Stimulated activated CD8-positive, alpha-beta memory T cell treated with anti-CD3 and anti-CD28 coated beads, Interleukin-2, amount 100 ng/mL, for 1 hour (primary cell): ENCODE results near the gene PTPRT.

Source experiments
- DNase-seq, 2 donors: peaks; one replicate each; pipeline ENCODE4 v3.0.0-alpha.2; 2020; ENCODE audit warnings: low read depth in 2 of 2

PTPRT gene

GRCh38 chr20:42721923-42722322 lies 467.8 kb downstream of the PTPRT start:
- no peak for DNase-seq

- no peak for DNase-seq
These were observed 475.2 kb downstream of the PTPRT start for GRCh38 chr20:42714298-42715141.

- no peak for DNase-seq
These were observed 481.4 kb downstream of the PTPRT start for GRCh38 chr20:42708266-42708665.

GRCh38 chr20:42706759-42707158 lies 482.9 kb downstream of the PTPRT start:
- no peak for DNase-seq

DNA sequence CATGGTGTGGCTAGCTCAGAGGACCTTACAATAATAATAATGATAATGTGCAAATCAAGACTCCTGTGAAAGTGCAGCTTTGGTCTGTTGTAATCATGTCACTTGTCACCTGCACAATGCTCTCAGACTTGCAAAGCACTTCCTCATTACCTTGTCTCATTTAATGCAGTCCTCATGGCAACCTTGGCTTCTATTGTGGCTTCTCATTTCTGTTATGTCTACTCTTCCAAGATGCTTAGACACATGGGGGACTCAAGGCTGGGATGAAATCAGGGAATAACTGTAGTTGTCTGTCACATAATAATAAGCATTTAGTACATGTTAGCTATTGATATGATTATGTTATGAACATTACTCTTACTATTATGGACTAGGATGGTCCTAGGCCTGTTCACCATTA lies 484.2 kb downstream of the PTPRT start:
- no peak for DNase-seq

DNA sequence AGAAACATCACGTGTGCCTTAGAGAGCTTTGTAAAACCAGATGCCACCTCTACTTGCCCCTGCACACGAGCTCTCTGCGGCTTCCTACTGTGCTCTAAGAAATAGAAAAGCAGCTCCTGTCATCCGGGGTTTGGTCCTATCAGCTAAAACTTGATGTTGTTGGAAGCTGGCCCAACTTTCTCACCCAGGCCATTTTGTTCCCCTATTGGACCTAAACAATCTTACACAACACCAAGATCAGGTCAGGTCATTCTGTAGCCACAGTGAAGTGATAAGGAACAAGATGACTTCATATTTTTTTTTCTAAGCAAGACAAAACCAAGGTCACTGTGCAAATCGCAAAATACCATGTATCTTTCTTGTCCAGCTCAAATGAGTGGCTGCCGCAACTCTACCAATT lies 486.0 kb downstream of the PTPRT start:
- no peak for DNase-seq

DNA sequence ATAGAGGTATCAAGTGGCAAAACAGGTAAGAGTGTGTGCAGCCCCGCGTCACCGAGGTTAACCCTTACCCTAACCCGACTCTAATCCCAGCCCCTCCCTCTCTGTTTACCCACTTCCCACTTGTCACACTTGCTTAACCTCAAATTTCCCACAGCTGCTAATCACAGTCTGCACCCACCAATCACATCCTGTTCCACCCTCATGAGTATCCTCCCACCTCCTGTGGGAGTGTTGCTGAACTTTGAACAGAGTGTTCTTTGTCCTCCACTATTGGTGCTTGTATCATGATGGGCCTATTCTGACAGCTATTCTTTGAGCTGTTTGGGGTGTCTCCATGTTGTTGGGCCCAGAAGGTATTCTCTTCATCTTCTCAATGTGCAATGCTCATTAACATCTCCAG lies 487.8 kb downstream of the PTPRT start:
- DNase-seq = no peak

- no peak for DNase-seq
These were observed 489.3 kb downstream of the PTPRT start for GRCh38 chr20:42700372-42700771.

GRCh38 chr20:42697962-42698361 lies 491.7 kb downstream of the PTPRT start:
- DNase-seq = no peak

GRCh38 chr20:42690842-42691437 lies 498.8 kb downstream of the PTPRT start:
- DNase-seq = no peak

DNA sequence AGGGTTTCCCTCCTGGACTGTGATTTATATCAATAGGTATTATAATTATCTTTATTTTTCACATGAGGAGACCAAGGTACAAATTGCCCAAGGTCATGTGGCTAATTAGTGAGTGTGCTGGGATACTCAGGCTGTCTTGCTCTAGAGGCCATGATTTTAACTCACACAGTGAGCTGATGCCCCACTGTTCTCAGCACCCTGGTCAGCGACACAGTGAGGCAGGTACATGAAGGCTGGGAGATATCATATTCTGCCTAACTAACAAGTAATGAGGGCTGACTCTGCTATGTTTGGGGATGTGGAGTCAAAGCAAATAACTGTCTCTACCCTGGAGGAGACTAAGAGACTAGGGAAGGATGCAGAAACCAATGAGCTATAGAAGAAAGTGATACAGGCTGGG lies 501.1 kb downstream of the PTPRT start:
- DNase-seq = no peak

DNA sequence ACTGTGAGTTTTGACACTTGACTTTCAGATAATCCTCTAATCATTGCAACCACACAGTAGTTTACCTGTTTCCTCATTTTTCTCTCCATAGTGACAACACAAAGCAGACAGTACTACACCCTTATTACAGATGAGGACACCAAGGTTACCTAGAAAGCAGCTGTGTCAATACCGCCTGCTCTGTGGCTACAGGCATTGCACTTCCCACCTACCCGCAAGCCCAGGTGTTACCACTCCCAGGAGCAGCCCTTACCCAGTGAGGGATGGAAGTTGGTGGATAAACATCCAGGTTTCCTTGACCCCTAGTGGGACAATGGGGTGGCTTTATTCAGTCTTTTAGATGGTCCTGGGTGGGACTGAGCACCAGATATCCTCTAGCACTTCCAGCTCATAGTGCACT lies 503.6 kb downstream of the PTPRT start:
- DNase-seq = no peak

DNA sequence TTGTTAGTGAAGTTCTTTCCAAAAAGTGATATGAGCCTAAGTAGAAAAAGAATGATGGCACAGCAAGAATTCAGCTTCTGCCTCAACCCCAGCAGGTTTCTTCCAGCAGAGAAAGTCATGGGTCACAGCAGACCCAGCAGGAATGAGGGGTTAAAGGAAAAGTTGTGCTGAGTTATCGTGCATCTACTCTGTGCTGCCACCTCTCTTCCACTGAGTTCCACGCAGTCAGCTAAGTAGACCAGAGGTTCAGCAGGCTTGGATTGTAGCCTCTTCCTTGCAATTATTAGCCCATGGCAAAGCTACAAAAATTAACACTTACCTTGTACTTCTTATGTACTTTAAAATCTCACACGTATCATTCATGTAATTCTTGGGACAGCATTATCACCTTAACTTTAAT lies 510.8 kb downstream of the PTPRT start:
- no peak for DNase-seq

DNA sequence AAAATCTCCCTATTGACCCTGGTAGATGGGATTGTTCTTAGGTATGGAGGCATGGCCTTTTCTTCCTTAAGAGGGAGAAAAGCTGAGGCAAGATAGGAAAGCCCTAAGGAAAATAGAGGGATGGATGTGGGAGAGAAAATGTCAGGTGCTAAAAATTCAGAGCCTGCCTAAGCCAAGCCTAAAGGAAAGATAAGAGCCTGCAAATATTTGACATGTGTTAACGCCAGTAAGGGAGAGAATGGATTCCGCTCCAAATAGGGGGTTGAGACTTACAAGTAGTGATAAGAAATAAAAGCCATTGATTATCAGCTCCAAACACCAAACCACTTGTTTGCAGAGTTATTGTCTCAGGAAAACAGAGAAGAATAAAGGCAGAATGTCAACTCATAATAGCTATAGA lies 533.6 kb downstream of the PTPRT start:
- no peak for DNase-seq

- DNase-seq = no peak
These were observed 537.4 kb downstream of the PTPRT start for GRCh38 chr20:42652266-42652665.

- DNase-seq = no peak
These were observed 539.4 kb downstream of the PTPRT start for GRCh38 chr20:42650191-42650746.

DNA sequence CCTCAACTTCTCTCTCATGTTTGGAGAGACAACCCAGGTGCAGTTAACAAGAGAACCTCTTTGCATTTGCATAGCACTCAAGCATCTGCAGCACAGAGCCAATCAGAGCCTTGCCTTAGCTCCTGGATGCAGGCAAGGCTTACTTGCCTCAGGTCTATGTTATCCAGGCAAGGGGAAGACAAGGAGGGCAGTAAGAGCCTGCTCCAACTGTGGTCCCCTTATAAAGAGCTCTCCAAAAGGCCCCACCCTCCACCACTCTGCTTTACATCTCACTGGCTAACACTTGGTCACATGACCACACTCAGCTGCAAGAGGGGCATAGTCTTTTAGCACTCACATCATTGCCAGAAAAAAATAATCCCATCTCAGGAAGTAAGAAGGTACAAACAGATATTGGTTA lies 540.0 kb downstream of the PTPRT start:
- no peak for DNase-seq

DNA sequence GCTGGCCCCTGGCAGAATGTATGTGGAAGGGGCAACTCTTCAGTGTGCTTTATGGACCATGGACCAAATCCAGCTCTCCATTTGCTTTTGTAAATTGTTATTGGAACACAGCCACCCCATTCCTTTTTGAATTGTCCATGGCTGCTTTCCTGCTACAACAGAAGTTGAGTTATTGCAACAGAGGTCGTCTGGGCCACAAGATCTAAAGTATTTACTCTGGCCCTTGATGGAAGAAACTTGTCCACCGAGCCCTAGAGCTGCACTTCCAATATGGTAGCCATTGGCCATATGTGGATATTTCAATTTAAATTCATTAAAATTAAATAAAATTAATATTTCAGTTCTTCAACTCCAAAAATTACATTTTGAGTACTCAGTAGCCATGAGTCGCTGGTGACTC lies 543.5 kb downstream of the PTPRT start:
- DNase-seq = no peak

DNA sequence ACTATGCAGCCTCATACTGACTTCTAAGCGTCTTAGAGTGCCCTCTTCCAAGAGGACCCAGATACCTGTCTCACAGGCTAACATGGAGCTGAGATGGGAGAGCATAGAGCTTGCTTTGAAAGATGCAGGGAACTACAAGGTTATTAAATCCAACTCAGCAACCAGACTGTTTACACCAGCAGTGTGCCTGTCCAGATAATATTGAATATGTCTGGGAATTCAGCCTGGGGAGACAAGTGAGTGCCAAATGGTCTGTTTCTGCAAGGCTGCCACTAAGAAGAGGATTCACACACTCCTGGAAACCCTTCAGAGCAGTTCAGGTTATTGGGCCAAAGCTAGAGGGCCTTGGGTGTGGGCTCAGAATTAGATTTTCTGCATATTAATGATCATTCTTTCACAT lies 547.8 kb downstream of the PTPRT start:
- no peak for DNase-seq

GRCh38 chr20:42639140-42639539 lies 550.6 kb downstream of the PTPRT start:
- no peak for DNase-seq

DNA sequence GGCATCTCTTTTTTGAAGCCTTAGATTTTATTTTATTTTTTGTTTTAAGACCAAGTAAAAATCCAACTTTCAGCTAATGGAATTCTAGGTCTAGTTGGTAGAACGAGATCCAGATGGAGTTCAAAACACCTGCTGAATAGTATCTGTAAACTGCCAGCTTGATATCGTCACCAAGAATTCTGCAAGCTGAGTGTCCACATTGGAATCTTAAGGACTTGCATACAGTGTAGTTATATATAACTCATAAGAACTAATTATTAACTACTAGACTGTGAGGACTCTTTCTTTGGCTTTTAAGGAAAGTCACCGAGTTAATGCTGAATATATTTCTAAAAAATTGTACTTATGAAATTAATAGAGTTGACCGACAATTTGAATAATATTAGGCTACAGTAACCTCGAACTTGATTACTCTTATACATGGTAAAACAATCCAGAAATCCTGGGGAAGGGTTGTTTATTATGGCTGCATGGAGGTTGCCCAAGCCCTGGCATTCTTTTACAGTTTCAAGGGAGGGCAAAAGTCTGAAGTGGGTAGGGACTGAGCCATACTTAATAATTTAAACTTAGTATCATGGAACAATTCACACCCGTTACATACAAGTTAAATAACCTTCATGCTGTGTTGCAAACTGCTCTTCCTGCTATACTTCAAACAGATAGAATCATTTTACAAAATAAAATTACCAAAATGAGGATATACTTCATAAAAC lies 553.9 kb downstream of the PTPRT start:
- DNase-seq = no peak

- no peak for DNase-seq
These were observed 555.5 kb downstream of the PTPRT start for GRCh38 chr20:42634156-42634555.

- no peak for DNase-seq
These were observed 561.0 kb downstream of the PTPRT start for GRCh38 chr20:42628683-42629082.
